SK-N-SH treated with all-trans-retinoic acid at 6 μM for 48 hours (cell line): ENCODE measurements around the gene PARD3.

Experiments used
- ATAC-seq: fragments of 200-7000 bp; cut with Tn5 transposase; 3 replicates; pipeline ENCODE4 v1.9.1; 2020; ENCODE audit warnings: mild to moderate bottlenecking, moderate library complexity
- BACH2 ChIP-seq: fragments of 250-450 bp; sonication (Bioruptor Pico); IDR thresholded peaks from 2 replicates; pipeline ENCODE4 v1.9.0; 2021; ENCODE audit warnings: mild to moderate bottlenecking, borderline replicate concordance
- CREB5 ChIP-seq: fragments of 250-450 bp; sonication (Bioruptor Pico); IDR thresholded peaks from 2 replicates; pipeline ENCODE4 v1.5.1; 2020; ENCODE audit warnings: low read depth, mild to moderate bottlenecking, moderate library complexity
- CSDC2 ChIP-seq: fragments of 250-450 bp; sonication (Bioruptor Pico); IDR thresholded peaks from 2 replicates; pipeline ENCODE4 v1.5.0; 2020; ENCODE audit warnings: mild to moderate bottlenecking, moderate library complexity
- CSRNP3 ChIP-seq: fragments of 250-450 bp; sonication (Bioruptor Pico); IDR thresholded peaks from 2 replicates; pipeline ENCODE4 v1.5.1; 2021; ENCODE audit warnings: mild to moderate bottlenecking, moderate library complexity
- ESRRG ChIP-seq: fragments of 250-450 bp; sonication (Bioruptor Pico); IDR thresholded peaks from 2 replicates; pipeline ENCODE4 v1.6.1; 2021; ENCODE audit warnings: mild to moderate bottlenecking
- GLIS3 ChIP-seq: fragments of 250-450 bp; sonication (Bioruptor Pico); IDR thresholded peaks from 2 replicates; pipeline ENCODE4 v1.5.0; 2020; ENCODE audit warnings: mild to moderate bottlenecking, moderate library complexity
- ISL1 ChIP-seq: fragments of 250-450 bp; sonication (Bioruptor Pico); IDR thresholded peaks from 2 replicates; pipeline ENCODE4 v2.1.2; 2022; ENCODE audit warnings: mild to moderate bottlenecking, moderate library complexity
- OSR1 ChIP-seq: fragments of 250-450 bp; sonication (Bioruptor Pico); IDR thresholded peaks from 2 replicates; pipeline ENCODE4 v1.8.0; 2022; ENCODE audit warnings: moderate library complexity, mild to moderate bottlenecking, inconsistent platforms
- PATZ1 ChIP-seq: fragments of 250-450 bp; sonication (Bioruptor Pico); IDR thresholded peaks from 2 replicates; pipeline ENCODE4 v1.8.0; 2020; ENCODE audit warnings: mild to moderate bottlenecking, moderate library complexity, borderline replicate concordance
- POU6F1 ChIP-seq: fragments of 250-450 bp; sonication (Bioruptor Pico); IDR thresholded peaks from 2 replicates; pipeline ENCODE4 v1.8.0; 2021; ENCODE audit warnings: low read depth, mild to moderate bottlenecking, moderate library complexity, borderline replicate concordance
- PPARA ChIP-seq: fragments of 250-450 bp; sonication (Bioruptor Pico); IDR thresholded peaks from 2 replicates; pipeline ENCODE4 v1.5.0; 2020; ENCODE audit warnings: mild to moderate bottlenecking, borderline replicate concordance
- RARB ChIP-seq: fragments of 250-450 bp; sonication (Bioruptor Pico); IDR thresholded peaks from 2 replicates; pipeline ENCODE4 v1.8.0; 2021; ENCODE audit warnings: mild to moderate bottlenecking, moderate library complexity
- SNAI2 ChIP-seq: fragments of 250-450 bp; sonication (Bioruptor Pico); IDR thresholded peaks from 2 replicates; pipeline ENCODE4 v1.5.0; 2020; ENCODE audit warnings: mild to moderate bottlenecking, moderate library complexity
- TCF4 ChIP-seq: fragments of 250-450 bp; sonication (Bioruptor Pico); IDR thresholded peaks from 2 replicates; pipeline ENCODE4 v1.8.0; 2021; ENCODE audit warnings: mild to moderate bottlenecking, moderate library complexity, borderline replicate concordance
- TOX ChIP-seq: fragments of 250-450 bp; sonication (Bioruptor Pico); IDR thresholded peaks from 2 replicates; pipeline ENCODE4 v1.8.0; 2021; ENCODE audit warnings: mild to moderate bottlenecking, moderate library complexity, borderline replicate concordance
- TSHZ2 ChIP-seq: fragments of 250-450 bp; sonication (Bioruptor Pico); IDR thresholded peaks from 2 replicates; pipeline ENCODE4 v1.5.0; 2020; ENCODE audit warnings: mild to moderate bottlenecking, moderate library complexity
- ZC3H10 ChIP-seq: fragments of 250-450 bp; sonication (Bioruptor Pico); IDR thresholded peaks from 2 replicates; pipeline ENCODE4 v1.5.1; 2021; ENCODE audit warnings: mild to moderate bottlenecking, moderate library complexity
- ZFP3 ChIP-seq: fragments of 250-450 bp; sonication (Bioruptor Pico); IDR thresholded peaks from 2 replicates; pipeline ENCODE4 v1.5.0; 2020; ENCODE audit warnings: mild to moderate bottlenecking, moderate library complexity
- ZFP30 ChIP-seq: fragments of 450-650 bp; formaldehyde crosslinking; IDR thresholded peaks from 2 replicates; pipeline ENCODE4 v1.5.0; 2022; ENCODE audit warnings: mild to moderate bottlenecking, moderate library complexity
- ZNF565 ChIP-seq: fragments of 450-650 bp; formaldehyde crosslinking; conservative IDR thresholded peaks from 2 replicates; pipeline ENCODE4 v1.5.0; 2020; ENCODE audit warnings: low read depth, mild to moderate bottlenecking, moderate library complexity
- ZNF70 ChIP-seq: fragments of 450-650 bp; formaldehyde crosslinking; IDR thresholded peaks from 2 replicates; pipeline ENCODE4 v1.5.0; 2020; ENCODE audit warnings: mild to moderate bottlenecking, moderate library complexity

PARD3 gene

GRCh38 chr10:34702982-34703381 lies 112.1 kb downstream of the PARD3 start:
- no peak for TF ChIP-seq ISL1 (CRISPR knock-in tag)
- no peak for TF ChIP-seq BACH2 (CRISPR knock-in tag)
- TF ChIP-seq ZNF70: no peak
- TF ChIP-seq CREB5 (CRISPR knock-in tag): no peak
- TF ChIP-seq ZNF565: no peak
- TF ChIP-seq ZC3H10 (CRISPR knock-in tag): no peak
- TF ChIP-seq POU6F1 (CRISPR knock-in tag): no peak
- TF ChIP-seq PATZ1 (CRISPR knock-in tag): no peak
- no peak for TF ChIP-seq CSDC2 (CRISPR knock-in tag)
- no peak for TF ChIP-seq TOX (CRISPR knock-in tag)
- TF ChIP-seq ZFP30: no peak
- TF ChIP-seq TCF4 (CRISPR knock-in tag): no peak
- TF ChIP-seq OSR1 (CRISPR knock-in tag): no peak
- TF ChIP-seq CSRNP3: no peak
- TF ChIP-seq PPARA: no peak
- no peak for TF ChIP-seq ESRRG (CRISPR knock-in tag)
- ATAC-seq: no peak

- no peak for TF ChIP-seq ZNF565
- TF ChIP-seq PATZ1 (CRISPR knock-in tag): no peak
- TF ChIP-seq PPARA: no peak
- no peak for TF ChIP-seq SNAI2 (CRISPR knock-in tag)
- TF ChIP-seq ESRRG (CRISPR knock-in tag): no peak
- TF ChIP-seq BACH2 (CRISPR knock-in tag): no peak
- TF ChIP-seq TOX (CRISPR knock-in tag): no peak
- TF ChIP-seq POU6F1 (CRISPR knock-in tag): no peak
- no peak for TF ChIP-seq TSHZ2 (CRISPR knock-in tag)
- no peak for TF ChIP-seq RARB (CRISPR knock-in tag)
- no peak for TF ChIP-seq CSRNP3
- TF ChIP-seq CSDC2 (CRISPR knock-in tag): no peak
- no peak for TF ChIP-seq ZFP3
- TF ChIP-seq GLIS3 (CRISPR knock-in tag): no peak
- TF ChIP-seq ZNF70: no peak
- TF ChIP-seq ZC3H10 (CRISPR knock-in tag): no peak
- ATAC-seq: no peak
These were observed 112.8 kb downstream of the PARD3 start for GRCh38 chr10:34702093-34702937.
